Measurements from ENCODE around the gene LAMB3. TPM values are rescaled to one million over a fixed set of nuclear protein-coding genes. Genes with fewer than 3 reads are reported as not detected.
A peak's percentile ranks its signal among the peaks of the same experiment; 100 is the strongest.

The LAMB3 gene
- polyA plus RNA-seq, 10 donors: 0.16 to 5.7 (median 0.80) TPM

DNA sequence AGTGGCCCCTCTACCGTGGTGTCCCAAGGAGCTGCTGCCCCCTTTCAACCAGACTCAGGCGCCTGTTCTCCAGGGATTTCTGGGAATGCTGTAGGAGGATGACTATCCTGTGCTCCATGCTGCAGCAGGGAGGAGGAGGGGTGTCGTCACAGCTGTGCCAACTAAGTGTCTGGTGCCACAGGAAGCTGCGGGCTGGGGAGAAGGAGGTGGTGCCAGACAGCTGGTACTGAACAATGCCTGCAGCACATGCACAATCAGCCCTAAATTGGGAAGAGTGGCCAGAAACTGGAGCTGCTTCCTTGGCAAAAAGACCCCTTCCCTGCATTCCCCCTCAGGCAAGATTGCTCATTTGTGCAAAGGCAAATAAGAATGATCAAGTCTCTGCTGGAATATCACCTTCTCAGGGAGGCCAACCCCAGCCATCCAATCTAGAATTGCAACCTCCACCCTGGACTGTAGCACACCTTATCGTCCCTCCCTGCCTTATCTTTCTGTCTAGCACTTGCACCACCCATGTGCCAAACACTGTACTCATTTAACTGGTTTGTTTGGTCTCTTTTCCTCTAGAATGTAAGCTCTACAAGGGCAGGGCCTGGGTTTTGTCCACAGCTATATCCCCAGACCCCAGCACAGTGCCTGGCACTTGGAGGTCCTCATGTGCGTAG is 33.3 kb downstream of the LAMB3 start:
- peak in 1 of 3 donors; percentile 34 for DNase-seq

DNA sequence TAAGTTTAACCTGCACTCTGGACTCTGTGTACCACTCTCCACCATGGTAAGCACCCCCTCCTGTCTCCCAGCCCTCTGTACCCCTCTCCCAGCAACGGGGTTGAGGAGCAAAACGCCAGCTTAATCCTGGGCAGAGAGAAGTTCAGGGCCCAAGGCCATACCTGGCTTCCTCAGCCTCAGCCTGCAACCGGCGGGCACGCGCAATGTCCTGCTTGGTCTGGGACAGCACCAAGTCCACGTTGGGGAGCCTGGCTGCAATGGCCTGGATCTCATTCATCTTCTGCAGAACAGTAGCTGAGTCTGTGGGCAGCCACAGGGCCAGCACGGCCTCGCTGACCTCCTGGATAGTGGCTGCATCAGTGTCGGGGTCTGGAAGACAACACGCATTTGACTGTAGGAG is 33.9 kb downstream of the LAMB3 start:
- DNase-seq: no peak

DNA sequence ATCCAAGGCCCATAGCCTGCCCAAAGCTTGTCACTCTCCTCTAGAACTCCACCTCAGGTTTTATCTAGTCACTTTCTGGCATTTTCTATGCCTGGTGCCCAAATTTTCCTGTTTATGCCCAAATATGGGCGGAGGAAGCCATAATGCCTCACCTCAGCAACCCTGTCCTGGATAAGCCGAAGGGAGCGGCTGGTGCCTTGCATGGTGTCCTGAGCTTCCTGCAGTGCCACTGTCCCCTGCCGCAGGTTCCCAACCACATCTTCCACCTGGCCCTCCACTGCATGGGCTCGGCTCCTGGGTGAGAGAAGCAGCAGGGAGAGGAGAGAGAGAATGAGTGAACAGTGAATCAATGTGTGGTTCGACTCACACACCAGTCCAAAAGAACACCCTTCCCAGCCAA is 34.5 kb downstream of the LAMB3 start:
- DNase-seq: no peak

DNA sequence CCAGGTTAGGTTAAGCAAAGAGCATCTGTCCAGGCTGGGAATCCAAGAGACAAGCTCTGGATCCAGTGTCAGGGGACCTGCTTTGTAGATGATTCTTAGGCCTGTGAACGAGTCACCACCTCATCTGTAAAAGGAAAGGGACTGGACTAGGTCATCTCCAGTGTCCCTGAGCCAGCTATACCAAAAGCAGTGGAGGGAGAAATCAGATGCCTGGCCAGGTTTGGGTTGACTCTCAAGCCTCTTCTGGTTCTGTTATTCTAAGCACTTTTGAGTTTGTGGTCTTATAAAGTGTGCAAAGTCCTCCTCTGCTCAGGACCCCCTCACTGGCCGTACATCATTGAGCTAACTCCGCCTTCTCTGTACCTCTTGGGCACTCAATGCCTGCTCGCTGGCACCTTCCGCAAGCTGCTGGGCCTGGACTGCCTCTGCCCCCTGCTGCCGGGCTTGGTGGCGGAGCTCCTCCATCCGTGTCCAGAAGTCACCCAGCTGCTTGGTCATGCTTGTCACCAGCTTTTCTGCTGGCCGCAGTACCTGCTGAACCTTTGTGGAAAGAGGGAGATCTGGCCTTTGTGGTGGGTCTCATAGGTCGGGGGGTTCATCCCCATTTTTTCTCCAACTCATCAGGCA is 35.1 kb downstream of the LAMB3 start:
- no peak for DNase-seq

DNA sequence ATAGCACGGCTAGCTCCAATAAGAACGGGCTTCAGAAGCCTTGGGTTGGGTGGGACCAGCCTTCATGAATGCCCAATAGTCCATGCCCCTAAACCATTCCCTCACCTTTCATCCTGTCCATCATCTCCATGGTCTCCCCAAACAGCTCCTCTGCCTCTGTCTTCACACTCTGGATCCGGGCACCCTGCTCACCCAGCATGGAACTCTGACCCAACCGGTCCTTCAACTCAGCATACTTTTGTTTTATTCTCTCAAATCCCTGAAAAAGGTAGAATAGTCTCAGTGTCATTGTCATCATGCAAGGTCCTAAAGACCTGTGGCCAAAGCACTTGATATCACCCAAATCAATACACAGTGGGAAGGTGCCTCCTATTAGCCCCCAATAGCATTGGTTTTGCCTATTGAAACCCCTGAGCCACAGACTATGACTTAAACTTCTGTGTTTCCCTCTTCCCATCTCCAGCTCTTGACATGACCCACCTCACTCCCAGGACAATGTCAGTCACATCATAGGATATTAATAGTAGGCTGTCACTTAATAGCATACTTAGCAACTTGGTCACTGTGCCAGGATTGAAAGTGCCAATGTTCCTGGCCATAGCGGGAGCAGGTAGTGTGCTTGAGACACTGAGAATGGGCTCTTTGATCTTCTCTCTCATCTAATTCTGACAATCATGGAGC is 35.7 kb downstream of the LAMB3 start:
- no peak for DNase-seq

DNA sequence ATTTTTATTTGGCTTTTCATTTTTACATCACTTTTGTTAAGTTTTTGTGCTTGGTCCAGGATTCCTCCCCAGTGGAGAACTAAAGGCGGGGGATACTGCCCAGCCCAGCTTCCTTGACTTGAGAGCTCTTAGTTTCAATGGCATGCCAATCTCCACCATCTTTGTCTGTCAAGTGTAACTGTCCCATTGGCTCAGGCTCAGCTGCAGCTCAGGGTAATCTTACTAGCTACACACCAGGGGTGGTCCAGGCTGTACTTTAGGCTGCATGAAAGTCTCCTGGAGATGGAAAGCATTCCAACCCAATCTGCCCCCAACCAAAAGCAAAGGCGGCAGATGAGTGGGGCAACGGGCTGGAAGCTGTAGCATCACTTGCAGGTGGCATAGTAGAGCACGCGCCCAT is 37.3 kb downstream of the LAMB3 start:
- DNase-seq: no peak

DNA sequence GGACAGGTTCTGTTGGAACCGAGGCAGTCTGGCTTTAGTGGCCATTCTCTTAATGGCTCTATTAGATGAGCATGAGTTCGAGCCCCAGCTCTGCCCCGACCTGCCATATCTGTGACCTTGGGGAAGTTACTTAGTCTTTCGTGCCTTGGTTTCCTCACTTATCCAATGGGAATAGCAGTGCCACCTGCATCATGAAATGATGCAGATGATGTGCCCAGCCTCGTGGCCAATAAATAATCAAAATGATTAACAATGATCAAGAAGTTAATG is 38.1 kb downstream of the LAMB3 start:
- no peak for DNase-seq

DNA sequence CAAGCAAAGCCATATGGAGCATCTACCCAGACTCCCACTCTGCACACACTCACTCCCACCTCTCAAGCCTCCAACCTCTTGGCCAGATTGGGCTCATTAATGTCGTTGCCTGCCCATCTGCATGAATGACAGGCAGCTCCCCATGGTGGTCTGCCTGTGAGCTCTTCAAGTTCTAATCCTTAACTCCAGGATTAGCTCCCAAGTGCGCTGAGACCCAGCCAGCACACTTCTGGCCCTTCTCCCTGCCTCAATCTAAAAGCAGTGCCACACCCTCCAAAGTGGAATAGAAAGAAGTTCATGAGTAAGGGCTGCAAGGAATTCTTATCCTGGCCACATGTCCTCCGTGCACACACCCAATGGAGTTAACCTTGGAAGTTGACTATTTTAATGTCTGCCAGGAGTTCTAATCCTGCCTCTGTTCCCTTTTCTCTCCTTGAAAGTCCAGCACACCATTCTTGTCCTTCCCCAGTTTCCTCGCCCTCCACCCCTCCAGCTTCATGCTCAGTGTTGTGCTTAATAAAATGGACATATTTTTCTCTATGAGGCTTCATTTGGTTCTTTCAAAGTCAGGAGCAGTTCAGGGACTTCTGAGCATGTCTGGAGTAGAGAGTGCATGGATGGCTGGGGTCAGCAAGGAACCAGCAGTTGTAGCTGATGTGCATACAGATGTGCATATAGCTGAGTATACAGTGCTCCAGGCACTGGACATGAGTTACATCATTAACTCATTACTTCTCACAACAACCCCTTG is 38.6 kb downstream of the LAMB3 start:
- no peak for DNase-seq

DNA sequence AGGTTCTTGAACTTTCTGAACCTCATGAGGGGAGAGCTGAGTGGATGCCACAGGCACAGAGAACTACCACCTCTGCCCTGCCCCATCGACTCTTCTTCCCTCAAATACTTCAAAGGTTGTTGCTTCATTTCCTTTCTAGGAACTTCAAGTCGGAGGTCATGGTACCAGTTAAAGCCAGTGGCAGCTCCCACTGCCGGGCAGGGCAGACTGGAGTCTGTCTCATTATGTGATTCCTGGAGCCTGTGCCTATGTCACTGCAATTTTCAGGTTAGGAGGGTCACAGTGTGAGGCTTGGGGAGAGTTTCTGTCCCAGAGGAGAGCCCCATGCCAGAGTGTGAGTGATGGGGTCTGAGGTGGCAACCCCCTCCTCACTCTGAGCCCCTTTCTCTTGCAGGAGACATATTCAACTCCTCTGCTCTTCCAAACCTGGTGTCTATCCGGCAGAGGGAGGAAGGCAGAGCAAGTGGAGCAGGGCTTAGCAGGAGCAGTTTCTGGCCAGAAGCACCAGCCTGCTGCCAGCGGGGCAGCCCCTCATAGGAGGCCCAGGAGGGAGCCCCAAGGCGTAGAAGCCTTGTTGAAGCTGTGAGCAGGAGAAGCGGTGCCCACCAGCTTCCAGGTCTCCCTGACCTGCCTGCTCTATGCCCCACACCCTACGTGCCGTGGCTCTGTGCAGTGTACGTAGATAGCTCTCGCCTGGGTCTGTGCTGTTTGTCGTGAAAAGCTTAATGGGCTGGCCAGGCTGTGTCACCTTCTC is 39.4 kb downstream of the LAMB3 start:
- DNase-seq: no peak

DNA sequence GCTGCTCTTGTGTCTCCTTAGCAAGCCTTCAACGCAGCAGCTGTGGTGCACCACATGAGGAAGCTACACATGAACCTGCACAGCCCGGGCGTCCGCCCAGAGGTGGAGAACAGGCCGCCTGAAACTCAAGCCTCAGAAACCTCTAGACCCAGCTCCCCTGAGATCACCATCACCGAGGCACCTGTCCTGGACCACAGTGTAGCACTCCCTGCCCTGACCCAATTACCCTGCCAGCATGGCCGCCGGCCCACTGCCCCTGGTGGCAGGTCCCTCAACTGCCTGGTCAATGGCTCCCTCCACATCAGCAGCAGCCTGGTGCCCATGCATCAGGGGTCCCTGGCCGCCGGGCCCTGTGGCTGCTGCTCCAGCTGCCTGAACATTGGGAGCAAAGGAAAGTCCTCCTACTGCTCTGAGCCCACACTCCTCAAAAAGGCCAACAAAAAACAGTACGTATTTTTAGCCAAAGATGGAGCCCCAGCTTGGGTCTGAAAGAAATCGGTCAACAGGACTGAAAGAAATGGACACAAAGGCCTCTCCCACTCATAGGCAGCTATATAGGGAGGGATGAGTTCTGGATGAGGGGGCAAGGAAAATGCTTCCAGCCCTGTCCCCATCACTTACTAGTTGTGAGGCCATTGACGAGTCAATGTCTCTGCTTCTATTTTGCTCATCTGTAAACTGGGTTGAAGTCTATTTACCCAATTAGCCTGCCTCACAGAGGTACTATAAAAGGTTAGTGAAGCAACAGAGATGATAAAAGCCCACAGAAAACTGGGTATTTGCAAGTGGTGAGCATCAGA is 40.3 kb downstream of the LAMB3 start:
- no peak for DNase-seq

DNA sequence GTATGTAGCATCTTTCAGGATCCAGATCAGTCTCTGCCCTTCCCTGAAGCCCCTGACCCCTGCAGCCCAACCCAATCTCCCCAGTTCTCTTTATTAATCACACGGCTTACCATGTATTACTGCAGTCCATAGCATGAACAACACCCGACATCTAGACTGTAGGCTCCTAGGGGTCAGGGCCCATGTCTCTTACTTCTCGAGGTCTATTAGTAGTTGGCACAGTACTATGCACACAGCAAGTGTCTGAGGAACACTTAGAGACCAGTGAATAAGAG is 41.7 kb downstream of the LAMB3 start:
- no peak for DNase-seq

DNA sequence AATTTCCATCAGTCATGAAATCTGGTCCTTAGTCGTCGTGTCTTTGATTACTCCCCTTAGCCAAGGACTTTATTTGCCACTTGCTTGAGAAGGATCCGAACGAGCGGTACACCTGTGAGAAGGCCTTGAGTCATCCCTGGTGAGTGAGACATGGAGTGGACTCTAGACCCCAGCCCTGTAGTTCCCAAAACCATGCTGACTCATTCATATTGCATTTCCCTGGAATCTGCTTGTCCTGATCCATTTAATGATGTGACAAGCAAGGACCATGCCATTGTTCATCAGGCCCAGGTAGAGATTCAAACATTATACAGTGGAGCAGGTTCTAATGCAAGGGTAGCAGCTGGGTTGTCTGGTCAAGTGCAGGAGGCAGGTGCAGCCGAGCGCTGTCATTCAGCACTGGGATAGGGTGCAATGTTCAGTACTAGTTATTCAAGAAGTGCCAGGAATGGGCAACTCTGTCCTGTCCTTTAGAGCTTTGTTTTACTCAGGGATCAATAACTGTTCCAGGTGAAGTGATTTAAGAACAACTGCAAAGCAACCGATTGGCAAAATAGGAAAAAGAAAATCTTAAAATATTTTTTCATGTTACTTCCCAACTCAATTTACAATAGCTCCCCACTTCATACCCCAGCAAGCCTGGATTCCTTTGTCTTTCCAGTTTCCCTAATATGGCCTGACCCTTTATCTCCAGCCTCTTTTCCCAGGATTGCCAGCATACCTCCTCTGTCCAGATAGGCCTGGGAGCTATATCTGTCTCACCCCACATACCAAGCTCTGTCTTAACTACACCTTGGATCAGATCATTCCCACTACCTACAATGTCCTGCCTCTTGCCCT is 42.2 kb downstream of the LAMB3 start:
- no peak for DNase-seq

DNA sequence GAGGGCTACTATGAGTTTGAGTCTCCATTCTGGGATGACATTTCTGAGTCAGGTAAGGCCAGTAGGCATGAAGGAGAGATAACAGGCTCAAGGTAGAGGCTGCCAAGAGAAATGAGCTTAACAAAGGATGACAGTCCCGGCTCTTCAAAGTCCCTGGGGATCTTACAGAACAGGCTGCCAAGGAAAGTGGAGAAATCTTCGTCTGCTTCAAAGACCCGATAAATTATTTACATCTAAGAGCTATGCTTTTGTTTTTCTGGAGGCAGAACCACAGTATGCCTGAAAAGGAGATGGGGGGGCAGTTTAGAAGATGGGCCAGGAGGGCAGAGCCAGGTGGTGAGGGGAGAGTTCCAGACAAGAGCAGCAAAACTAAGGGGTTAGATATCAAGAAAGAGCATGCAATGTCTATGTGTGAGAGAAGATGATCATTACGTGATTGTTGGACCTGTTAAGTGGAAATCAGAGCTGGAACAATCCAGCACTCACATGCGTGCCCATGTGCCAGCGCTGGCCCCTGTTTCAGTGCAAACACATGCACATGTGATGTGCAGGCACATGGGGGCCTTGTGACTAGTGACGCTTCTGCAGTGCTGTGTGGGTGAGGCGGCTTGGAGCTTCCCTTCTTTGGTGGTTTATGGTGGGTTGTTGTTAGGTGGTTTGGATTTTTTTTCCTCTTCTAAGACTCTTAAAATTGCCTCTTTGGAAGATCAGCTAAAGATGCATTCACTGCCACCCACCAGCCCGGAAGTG is 43.0 kb downstream of the LAMB3 start:
- no peak for DNase-seq

DNA sequence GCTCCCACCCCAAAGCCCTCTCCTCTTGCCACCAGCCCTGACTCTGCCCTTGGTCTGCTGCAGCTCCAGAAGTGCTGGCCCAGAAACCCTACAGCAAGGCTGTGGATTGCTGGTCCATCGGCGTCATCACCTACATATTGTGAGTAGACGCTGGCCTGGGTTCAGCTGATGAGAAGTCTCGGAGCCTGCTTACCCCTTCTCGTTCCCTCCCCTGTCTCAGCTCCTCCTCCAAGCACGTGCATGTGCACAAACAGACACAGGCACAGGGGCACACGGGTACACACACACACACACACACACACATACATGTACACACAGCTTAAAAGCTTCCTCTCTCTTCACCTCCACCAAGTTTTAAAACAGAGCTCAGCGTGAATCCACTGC is 44.4 kb downstream of the LAMB3 start:
- DNase-seq: no peak

DNA sequence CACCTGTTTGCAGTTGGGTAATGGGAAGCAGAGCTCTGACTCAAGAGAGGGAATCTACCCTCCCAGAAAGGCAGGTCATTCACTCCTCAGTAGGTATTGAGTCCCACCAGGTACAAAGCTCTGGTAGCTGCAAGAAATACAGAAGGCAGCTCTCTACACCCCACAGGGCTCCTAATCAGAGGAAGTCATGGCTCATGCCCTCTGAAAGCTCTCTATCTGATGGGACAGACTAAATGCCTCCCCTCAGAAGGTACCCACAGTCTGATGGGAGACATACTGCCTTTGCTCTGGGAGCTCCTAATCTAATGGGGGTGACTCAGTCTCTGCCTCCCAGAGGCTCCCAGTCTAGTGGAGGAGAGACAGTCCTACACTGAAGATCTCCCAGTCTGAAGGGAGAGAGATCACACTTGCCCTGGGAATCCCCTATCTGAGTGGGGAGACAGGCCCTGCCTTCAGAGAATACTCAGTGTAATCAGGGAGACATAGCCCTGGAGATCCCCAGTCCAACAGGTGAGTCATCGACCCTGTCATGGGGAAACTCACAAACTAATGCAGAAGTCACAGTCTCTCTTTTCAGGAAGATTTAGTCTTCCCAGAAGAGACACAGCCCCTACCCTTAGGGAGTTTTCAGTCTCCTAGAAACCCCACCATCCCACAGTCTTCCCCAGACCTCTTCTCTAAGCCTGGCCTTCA is 45.0 kb downstream of the LAMB3 start:
- no peak for DNase-seq

DNA sequence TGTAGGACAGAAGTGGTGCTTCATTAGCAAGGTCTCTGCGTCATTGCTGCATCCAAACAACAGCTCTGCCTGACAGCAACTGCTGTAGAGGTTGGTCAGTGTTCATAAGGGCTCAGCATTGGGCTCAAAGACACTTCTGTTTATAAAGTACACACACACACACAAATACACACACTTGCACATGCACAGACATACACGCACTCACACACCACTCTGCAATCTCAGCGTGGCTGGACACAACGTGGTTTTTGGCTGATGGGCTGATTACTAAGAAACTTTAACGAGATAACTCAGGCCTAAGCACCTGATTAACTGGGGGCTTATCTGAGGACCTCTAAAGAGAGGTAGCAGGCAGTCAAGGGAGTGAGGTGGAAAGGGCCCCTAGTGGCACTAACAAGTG is 48.3 kb downstream of the LAMB3 start:
- DNase-seq: no peak

DNA sequence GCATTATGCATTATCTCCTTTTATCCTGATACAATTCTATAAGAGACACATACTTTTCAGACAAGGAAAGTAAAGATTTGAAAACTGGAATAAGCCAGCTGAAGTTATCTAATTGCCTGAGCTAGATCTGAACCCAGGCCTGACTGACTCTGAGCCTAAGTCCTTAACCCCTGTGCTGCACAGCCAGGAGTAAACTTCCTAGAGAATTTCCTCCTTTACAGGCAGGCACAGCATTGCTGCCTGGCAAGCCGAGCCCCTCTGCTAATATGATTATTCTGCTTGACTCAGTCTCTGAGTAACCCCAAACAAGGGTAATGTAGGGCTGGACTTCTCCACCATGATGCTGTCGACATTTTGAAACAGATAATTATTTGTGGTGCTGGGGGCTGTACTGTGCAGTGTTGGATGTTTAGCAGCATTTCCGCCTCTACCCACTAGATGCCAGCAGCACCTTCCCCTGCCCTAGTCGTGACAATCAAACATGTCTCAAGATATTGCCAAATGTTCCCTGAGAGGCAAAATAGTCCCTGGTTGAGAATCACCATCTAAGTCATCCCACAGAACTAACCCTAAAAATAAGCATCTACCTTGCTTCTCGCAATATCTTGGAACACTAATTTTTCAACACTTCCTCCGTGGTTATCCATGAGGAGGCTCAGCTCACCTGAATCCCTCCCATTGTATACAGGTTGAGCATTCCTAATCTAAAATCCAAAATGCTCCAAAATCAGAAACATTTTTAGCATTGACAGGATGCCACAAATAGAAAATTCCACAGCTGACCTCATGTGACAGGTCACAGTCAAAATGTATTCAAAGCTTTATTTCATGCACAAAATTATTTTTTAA is 50.2 kb downstream of the LAMB3 start:
- no peak for DNase-seq

DNA sequence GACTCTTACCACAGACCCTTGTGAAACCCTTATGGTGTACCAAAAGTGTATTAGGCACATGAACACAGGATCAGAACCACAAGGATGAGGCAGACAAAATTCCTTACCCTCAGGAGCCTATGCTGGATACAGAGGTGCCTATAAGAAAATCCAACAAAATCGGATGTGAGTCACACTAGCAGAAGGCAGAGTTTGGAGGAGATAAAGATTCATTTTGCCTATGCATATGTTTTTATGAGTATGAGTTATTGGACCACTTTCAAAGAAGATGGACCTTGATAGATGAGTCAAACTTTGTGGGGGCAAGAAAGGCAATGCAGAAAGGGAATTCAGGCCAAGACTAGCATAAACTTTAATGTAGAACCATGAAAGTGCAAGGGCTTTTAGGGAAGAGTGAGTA is 51.7 kb downstream of the LAMB3 start:
- DNase-seq: no peak
